GM23338 (cell line): Measurements from ENCODE around the gene TMED9. TPM values are rescaled to one million over a fixed set of nuclear protein-coding genes. Genes with fewer than 3 reads are reported as not detected.

ENCODE experiments used
- ATAC-seq: fragments of 200-7000 bp; cut with Tn5 transposase; 3 replicates; pipeline ENCODE4 v1.9.1; 2020
- DNase-seq: peaks from one replicate; pipeline ENCODE4 v3.0.0-alpha.2; 2015; ENCODE audit warnings: low spot score
- H2AFZ ChIP-seq: fragments of 200-600 bp; sonication (generic); 2 replicates; pipeline ENCODE4 v1.8.0; 2016; ENCODE audit warnings: antibody characterized with exemption, mild to moderate bottlenecking, moderate library complexity
- H3F3A ChIP-seq: fragments of 200-600 bp; sonication (generic); replicated peaks from 2 replicates; pipeline ENCODE4 v1.8.0; 2017; ENCODE audit warnings: antibody characterized with exemption, mixed run types, low read depth
- H3K27ac ChIP-seq: fragments of 200-600 bp; sonication (generic); 2 replicates; pipeline ENCODE4 v1.6.1; 2016; ENCODE audit warnings: low read depth
- H3K27me3 ChIP-seq: fragments of 200-600 bp; sonication (generic); 2 replicates; pipeline ENCODE4 v1.8.0; 2016; ENCODE audit warnings: mild to moderate bottlenecking, mixed run types, moderate library complexity; ENCODE audit not compliant: insufficient read depth
- H3K36me3 ChIP-seq: fragments of 200-600 bp; sonication (generic); 2 replicates; pipeline ENCODE4 v1.8.0; 2016; ENCODE audit warnings: mild to moderate bottlenecking; ENCODE audit not compliant: insufficient read depth
- H3K4me1 ChIP-seq: fragments of 200-600 bp; sonication (generic); 2 replicates; pipeline ENCODE4 v1.8.0; 2016; ENCODE audit warnings: mild to moderate bottlenecking, moderate library complexity; ENCODE audit not compliant: insufficient read depth
- H3K4me2 ChIP-seq: fragments of 200-600 bp; sonication (generic); 2 replicates; pipeline ENCODE4 v1.7.1; 2017; ENCODE audit warnings: mixed run types
- H3K4me3 ChIP-seq: fragments of 200-600 bp; sonication (generic); 2 replicates; pipeline ENCODE4 v1.6.1; 2016; ENCODE audit warnings: mixed run types
- H3K79me2 ChIP-seq: fragments of 200-600 bp; sonication (generic); replicated peaks from 2 replicates; pipeline ENCODE4 v1.8.0; 2017; ENCODE audit warnings: mild to moderate bottlenecking; ENCODE audit not compliant: insufficient read depth
- H3K9me2 ChIP-seq: fragments of 200-600 bp; sonication (generic); 2 replicates; pipeline ENCODE4 v1.8.0; 2017; ENCODE audit not compliant: insufficient read depth
- H4K20me1 ChIP-seq: fragments of 200-600 bp; sonication (generic); replicated peaks from 2 replicates; pipeline ENCODE4 v1.8.0; 2017; ENCODE audit warnings: mild to moderate bottlenecking; ENCODE audit not compliant: insufficient read depth
- H3K27ac Mint-ChIP-seq: 2 replicates; pipeline ENCODE4 v1.8.0; 2020; ENCODE audit warnings: inconsistent platforms, mild to moderate bottlenecking, moderate library complexity, mixed read lengths
- H3K27me3 Mint-ChIP-seq: 3 replicates; pipeline ENCODE4 v1.8.0; 2022; ENCODE audit warnings: low read depth, mild to moderate bottlenecking, moderate library complexity, mixed read lengths, inconsistent platforms; ENCODE audit not compliant: insufficient read depth, poor library complexity
- H3K36me3 Mint-ChIP-seq: 3 replicates; pipeline ENCODE4 v1.8.0; 2021; ENCODE audit warnings: low read depth, mild to moderate bottlenecking, inconsistent platforms, moderate library complexity, mixed read lengths
- H3K4me1 Mint-ChIP-seq: 3 replicates; pipeline ENCODE4 v1.8.0; 2020; ENCODE audit warnings: mild to moderate bottlenecking, inconsistent platforms, mixed read lengths
- H3K4me3 Mint-ChIP-seq: 3 replicates; pipeline ENCODE4 v1.8.0; 2021; ENCODE audit warnings: moderate library complexity, mild to moderate bottlenecking, inconsistent platforms, mixed read lengths
- H3K9me3 Mint-ChIP-seq: 3 replicates; pipeline ENCODE4 v1.8.0; 2020; ENCODE audit warnings: moderate library complexity, mild to moderate bottlenecking, inconsistent platforms, mixed read lengths
- CREB1 ChIP-seq: fragments of 250-450 bp; sonication (Bioruptor Pico); IDR thresholded peaks from 2 replicates; pipeline ENCODE4 v1.5.0; 2020; ENCODE audit warnings: low read depth, mild to moderate bottlenecking, moderate library complexity
- ETS1 ChIP-seq: IDR thresholded peaks from 2 replicates; pipeline ENCODE4 v1.6.1; 2016; ENCODE audit warnings: antibody characterized with exemption
- EZH2 ChIP-seq: fragments of 200-600 bp; sonication (generic); IDR thresholded peaks from one replicate; pipeline ENCODE4 v1.8.0; 2017; ENCODE audit warnings: antibody characterized with exemption, mild to moderate bottlenecking, low read depth; ENCODE audit not compliant: unreplicated experiment
- EZH2phosphoT487 ChIP-seq: fragments of 200-600 bp; sonication (generic); IDR thresholded peaks from one replicate; pipeline ENCODE4 v1.8.1; 2018; ENCODE audit warnings: antibody characterized with exemption; ENCODE audit not compliant: unreplicated experiment
- JUNB ChIP-seq: IDR thresholded peaks from one replicate; pipeline ENCODE4 v1.6.1; 2016; ENCODE audit warnings: antibody characterized with exemption; ENCODE audit not compliant: unreplicated experiment
- NANOG ChIP-seq: IDR thresholded peaks from 2 replicates; pipeline ENCODE4 v1.6.1; 2016; ENCODE audit warnings: antibody characterized with exemption, borderline replicate concordance
- REST ChIP-seq: IDR thresholded peaks from one replicate; pipeline ENCODE4 v1.6.1; 2018; ENCODE audit warnings: antibody characterized with exemption; ENCODE audit not compliant: unreplicated experiment
- STAT1 ChIP-seq: IDR thresholded peaks from one replicate; pipeline ENCODE4 v1.6.1; 2016; ENCODE audit warnings: antibody characterized with exemption; ENCODE audit not compliant: unreplicated experiment
- ZNF114 ChIP-seq: fragments of 250-450 bp; sonication (Bioruptor Pico); IDR thresholded peaks from 2 replicates; pipeline ENCODE4 v1.5.0; 2020; ENCODE audit warnings: mild to moderate bottlenecking, moderate library complexity
- ZNF331 ChIP-seq: fragments of 250-450 bp; sonication (Bioruptor Pico); IDR thresholded peaks from 2 replicates; pipeline ENCODE4 v1.5.0; 2020; ENCODE audit warnings: low read depth, mild to moderate bottlenecking, moderate library complexity
- ZNF462 ChIP-seq: fragments of 250-450 bp; sonication (Bioruptor Pico); IDR thresholded peaks from 2 replicates; pipeline ENCODE4 v1.5.0; 2020; ENCODE audit warnings: mild to moderate bottlenecking, moderate library complexity
- polyA plus RNA-seq: library from polyadenylated mRNA; unstranded; fragments of >200 nt; fragmentation: Nextera tagmentation; extraction: Ambion mirVana; gene quantifications from 2 replicates; pipeline ENCODE4 v1.2.1, GENCODE V29; 2016
- total RNA-seq: library from RNA; depleted of rRNA; stranded (reverse); fragments of >200 nt; shearing (Covaris generic); gene quantifications from 2 replicates; pipeline ENCODE4 v1.2.3, GENCODE V29; 2014

The TMED9 gene
- total and polyA plus RNA-seq, 2 experiments from 2014 or later: 77.2 to 130 TPM

GRCh38 chr5:177604656-177605055, 12.7 kb downstream of the TMED9 start:
- H3K4me3 Mint-ChIP-seq: no peak overlapping the region
- peaks cover 7% of the 10 kb centered on the region; the same call in 1 of the 2 replicates for H3K27me3 ChIP-seq
- peaks cover 5% of the 10 kb centered on the region; the same call in 1 of the 2 replicates for H3K79me2 ChIP-seq
- no peak overlapping the region for H3K4me2 ChIP-seq
- H3K4me1 Mint-ChIP-seq: peaks cover 29% of the 10 kb centered on the region
- H3K4me1 ChIP-seq: peaks cover 14% of the 10 kb centered on the region
- DNase-seq (no peak), ATAC-seq (no peak)
- H4K20me1 ChIP-seq: peaks cover 6% of the 10 kb centered on the region; the same call in 1 of the 2 replicates
- H3K9me3 Mint-ChIP-seq: peaks cover 2% of the 10 kb centered on the region; the same call in 1 of the 3 replicates
- no peak overlapping the region for H3K27ac Mint-ChIP-seq
- H3K4me3 ChIP-seq: no peak overlapping the region
- H3F3A ChIP-seq: peaks cover 11% of the 10 kb centered on the region; the same call in 1 of the 2 replicates
- no peaks in the 10 kb centered on the region for H3K36me3 ChIP-seq
- peaks cover 17% of the 10 kb centered on the region for H3K27me3 Mint-ChIP-seq
- no peaks in the 10 kb centered on the region for H3K9me2 ChIP-seq
- H3K27ac ChIP-seq: no peak overlapping the region
- H3K36me3 Mint-ChIP-seq: peaks cover 8% of the 10 kb centered on the region; the same call in 1 of the 3 replicates
- no peak overlapping the region for H2AFZ ChIP-seq
- no peak for TF ChIP-seq EZH2phosphoT487
- TF ChIP-seq ETS1: no peak
- no peak for TF ChIP-seq CREB1 (CRISPR knock-in tag)
- no peak for TF ChIP-seq STAT1
- TF ChIP-seq NANOG: no peak
- no peak for TF ChIP-seq EZH2
- TF ChIP-seq REST: no peak
- no peak for TF ChIP-seq ZNF462
- no peak for TF ChIP-seq JUNB
- TF ChIP-seq ZNF331 (CRISPR knock-in tag): no peak
- no peak for TF ChIP-seq ZNF114 (CRISPR knock-in tag)
